BE2C (cell line): ENCODE results near the gene CELA1.
"Not testable (repeated sequence)": the region's sequence is repeated elsewhere in the genome, so short reads cannot be mapped to it uniquely, and the experiment has no call there.

Experiments
- DNase-seq: peaks from one replicate; pipeline ENCODE4 v3.0.0-alpha.2; 2020
- H3K27me3 ChIP-seq: fragments of 250-450 bp; sonication (Bioruptor Pico); 2 replicates; pipeline ENCODE4 v1.5.1; 2020; ENCODE audit warnings: mild to moderate bottlenecking
- H3K36me3 ChIP-seq: fragments of 250-450 bp; sonication (Bioruptor Pico); 2 replicates; pipeline ENCODE4 v1.5.1; 2020; ENCODE audit warnings: mild to moderate bottlenecking
- H3K4me1 ChIP-seq: fragments of 250-450 bp; sonication (Bioruptor Pico); 2 replicates; pipeline ENCODE4 v1.5.1; 2020
- H3K4me3 ChIP-seq: 2 replicates; pipeline ENCODE4 v1.5.1; 2011; ENCODE audit warnings: low read depth, low read length
- H3K9me3 ChIP-seq: fragments of 250-450 bp; sonication (Bioruptor Pico); 2 replicates; pipeline ENCODE4 v1.5.1; 2020
- TF ChIP-seq, protein P1 (sequence below): IDR thresholded peaks from 2 replicates; pipeline ENCODE4 v1.5.1; 2012; ENCODE audit warnings: mild to moderate bottlenecking, low read depth, low read length

The CELA1 gene

DNA sequence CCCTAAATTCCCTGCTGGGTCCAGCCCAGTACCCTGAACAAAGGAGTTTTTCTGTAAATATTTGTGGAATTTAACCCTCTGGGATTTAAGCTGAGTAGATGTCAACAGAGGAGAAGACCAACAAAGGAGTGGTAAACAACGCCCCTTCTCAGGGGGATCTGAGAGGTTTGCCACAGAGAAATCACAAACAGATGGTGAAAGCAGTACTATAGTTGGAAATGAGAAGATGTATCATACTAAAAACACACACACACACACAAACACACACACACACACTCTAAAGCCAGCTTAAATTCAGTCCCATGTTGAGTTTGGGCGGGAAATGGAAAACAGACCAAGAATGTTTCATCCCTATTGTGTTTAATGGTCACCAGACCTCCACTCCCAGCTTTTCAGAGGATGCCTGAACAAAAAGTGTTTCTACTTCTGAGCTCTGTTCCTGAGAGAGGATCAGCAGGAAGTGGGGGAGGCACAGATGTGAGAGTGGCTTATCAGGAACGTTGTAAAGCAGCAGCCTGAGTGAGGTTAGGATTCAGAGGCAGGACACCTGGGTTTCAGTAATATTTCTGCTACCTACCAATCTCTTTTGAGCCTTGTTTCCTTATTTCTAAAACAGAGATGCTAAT, 25.7 kb downstream of the CELA1 start:
- no peak overlapping the region for H3K4me3 ChIP-seq
- no peaks in the 10 kb centered on the region; the same call in 1 of the 2 replicates for H3K4me1 ChIP-seq
- no peak for DNase-seq
- TF ChIP-seq, protein P1, sequence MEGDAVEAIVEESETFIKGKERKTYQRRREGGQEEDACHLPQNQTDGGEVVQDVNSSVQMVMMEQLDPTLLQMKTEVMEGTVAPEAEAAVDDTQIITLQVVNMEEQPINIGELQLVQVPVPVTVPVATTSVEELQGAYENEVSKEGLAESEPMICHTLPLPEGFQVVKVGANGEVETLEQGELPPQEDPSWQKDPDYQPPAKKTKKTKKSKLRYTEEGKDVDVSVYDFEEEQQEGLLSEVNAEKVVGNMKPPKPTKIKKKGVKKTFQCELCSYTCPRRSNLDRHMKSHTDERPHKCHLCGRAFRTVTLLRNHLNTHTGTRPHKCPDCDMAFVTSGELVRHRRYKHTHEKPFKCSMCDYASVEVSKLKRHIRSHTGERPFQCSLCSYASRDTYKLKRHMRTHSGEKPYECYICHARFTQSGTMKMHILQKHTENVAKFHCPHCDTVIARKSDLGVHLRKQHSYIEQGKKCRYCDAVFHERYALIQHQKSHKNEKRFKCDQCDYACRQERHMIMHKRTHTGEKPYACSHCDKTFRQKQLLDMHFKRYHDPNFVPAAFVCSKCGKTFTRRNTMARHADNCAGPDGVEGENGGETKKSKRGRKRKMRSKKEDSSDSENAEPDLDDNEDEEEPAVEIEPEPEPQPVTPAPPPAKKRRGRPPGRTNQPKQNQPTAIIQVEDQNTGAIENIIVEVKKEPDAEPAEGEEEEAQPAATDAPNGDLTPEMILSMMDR, result no peak
- H3K9me3 ChIP-seq, result no peaks in the 10 kb centered on the region; the same call in 1 of the 2 replicates
- no peaks in the 10 kb centered on the region for H3K27me3 ChIP-seq
- H3K36me3 ChIP-seq, result no peaks in the 10 kb centered on the region

DNA sequence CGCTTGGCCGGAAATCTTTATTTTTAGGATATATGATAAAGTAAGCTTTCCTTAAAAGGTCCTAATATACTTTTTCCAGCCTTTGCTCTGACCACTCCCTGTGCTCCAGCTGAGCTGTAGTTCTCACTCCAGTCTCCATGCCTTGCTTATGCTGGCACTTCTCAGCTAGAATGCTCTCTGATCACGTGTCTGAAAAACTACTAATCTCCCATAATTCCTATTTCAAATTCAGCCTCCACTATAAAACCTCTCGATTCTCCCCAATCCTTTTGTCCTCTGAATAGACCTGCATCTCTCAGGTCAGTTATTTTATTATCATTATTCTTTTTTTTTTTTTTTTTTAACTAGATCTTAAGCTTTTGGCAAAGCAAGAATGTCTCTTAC, 26.2 kb downstream of the CELA1 start:
- Histone ChIP-seq H3K4me1 (no peaks in the 10 kb centered on the region; the same call in 1 of the 2 replicates), H3K36me3 (no peaks in the 10 kb centered on the region), H3K9me3 (no peaks in the 10 kb centered on the region; the same call in 1 of the 2 replicates), H3K4me3 (no peak overlapping the region), H3K27me3 (no peaks in the 10 kb centered on the region)
- no peak for DNase-seq
- TF ChIP-seq, protein P1, result no peak

DNA sequence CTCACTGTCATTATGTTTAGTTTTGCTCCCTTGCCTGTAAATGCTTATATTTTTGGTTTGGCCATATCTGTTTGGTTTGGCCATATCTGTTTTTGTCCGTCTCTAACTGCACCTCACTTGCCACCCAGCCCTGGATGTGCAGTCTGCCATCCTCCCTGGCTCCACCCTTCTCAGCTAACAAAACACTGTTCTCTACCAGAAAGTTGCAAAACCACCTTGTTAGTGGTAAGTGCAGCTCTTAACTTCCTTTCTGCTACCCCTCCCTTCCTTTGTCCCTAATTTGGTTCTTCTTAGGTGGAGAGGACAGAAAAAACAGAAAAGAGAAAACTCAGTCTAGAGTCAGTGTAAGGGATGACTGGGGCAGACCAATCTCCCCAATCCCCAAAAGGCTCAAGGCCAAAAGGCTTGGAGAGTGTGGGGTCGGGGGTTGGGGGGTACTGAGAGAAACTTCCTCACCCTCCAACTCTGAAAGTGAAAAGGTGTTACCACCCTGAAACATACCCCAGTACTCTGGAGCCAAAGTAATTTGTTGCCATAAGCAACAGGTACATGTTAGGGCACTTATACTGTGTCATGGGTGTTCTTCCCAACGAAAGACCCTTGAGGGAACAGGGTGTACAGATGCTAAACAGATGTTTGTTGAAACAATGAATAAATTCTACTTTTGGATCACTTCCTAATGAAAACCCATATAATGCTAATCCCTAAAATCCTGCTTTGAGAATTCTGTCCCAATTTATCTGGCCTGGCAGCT, 27.5 kb downstream of the CELA1 start:
- no peaks in the 10 kb centered on the region for H3K36me3 ChIP-seq
- H3K9me3 ChIP-seq, result no peaks in the 10 kb centered on the region
- no peak overlapping the region for H3K4me3 ChIP-seq
- DNase-seq, result no peak
- no peaks in the 10 kb centered on the region for H3K27me3 ChIP-seq
- H3K4me1 ChIP-seq, result no peaks in the 10 kb centered on the region; the same call in 1 of the 2 replicates
- TF ChIP-seq, protein P1, result no peak

DNA sequence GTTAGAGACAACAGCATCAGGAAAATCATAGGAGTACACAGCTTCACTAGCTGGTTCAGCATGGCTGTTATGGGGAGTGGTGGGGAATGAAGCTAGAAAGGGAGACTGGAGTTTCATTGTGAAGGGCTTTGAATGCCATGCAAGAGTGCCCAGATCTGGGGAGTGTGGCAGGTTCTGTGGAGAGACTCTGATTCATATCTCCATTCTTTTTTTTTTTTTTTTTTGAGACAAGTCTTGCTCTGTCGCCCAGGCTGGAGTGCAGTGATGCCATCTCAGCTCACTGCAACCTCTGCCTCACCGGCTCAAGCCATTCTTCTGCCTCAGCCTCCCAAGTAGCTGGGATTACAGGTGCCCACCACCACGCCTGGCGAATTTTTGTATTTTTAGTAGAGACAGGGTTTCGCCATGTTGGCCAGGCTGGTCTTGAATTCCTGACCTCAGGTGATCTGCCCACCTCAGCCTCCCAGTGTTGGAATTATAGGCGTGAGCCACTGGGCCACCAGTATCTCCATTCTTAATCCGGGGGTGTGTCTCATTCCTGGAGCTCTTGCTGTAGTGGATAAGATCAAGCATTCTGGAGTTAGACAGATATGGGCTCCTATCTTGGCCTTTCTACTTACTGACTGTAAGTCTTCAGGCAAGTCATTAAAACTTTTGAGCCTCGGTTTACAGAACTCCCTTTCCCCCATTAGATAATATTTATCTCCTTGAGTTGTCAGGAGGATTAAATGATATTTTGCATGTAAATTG, 28.2 kb downstream of the CELA1 start:
- H3K27me3 ChIP-seq, H3K9me3 ChIP-seq, H3K4me3 ChIP-seq, H3K4me1 ChIP-seq, DNase-seq, H3K36me3 ChIP-seq: not testable (repeated sequence)

DNA sequence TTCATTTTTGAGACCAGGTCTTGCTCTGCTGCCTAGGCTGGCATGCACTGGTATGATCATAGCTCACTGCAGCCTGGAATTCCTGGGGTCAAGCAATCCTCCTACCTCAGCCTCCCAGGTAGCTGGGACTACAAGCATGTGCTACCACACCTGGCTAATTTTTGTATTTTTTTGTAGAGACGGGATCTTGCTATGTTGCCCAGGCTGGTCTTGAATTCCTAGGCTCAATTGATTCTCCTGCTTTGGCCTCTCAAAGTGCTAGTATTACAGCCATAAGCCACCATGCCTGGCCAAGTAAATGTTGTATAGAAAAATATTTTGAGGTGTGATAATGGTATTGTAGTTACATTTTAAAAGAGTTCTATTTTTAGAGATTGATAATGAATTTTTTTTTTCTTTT, 35.1 kb downstream of the CELA1 start:
- no peaks in the 10 kb centered on the region for H3K4me1 ChIP-seq

More for the DNA sequence above, 35.1 kb downstream of the CELA1 start:
- Histone ChIP-seq H3K27me3 (no peaks in the 10 kb centered on the region), H3K36me3 (no peaks in the 10 kb centered on the region), H3K4me3 (no peak overlapping the region), H3K9me3 (no peaks in the 10 kb centered on the region)
- DNase-seq, result no peak
- TF ChIP-seq, protein P1, result no peak
